OCI-LY7 (cell line): Measurements from ENCODE around the gene RNF8.

Experiments
- CTCF ChIP-seq: fragments of 200-600 bp; sonication (generic); conservative IDR thresholded peaks from 2 replicates; pipeline ENCODE4 v1.5.1; 2014; ENCODE audit warnings: mild to moderate bottlenecking, antibody characterized with exemption, low read length, moderate library complexity, mixed read lengths
- EZH2phosphoT487 ChIP-seq: fragments of 200-600 bp; sonication (generic); IDR thresholded peaks from 2 replicates; pipeline ENCODE4 v1.6.1; 2018; ENCODE audit warnings: low read depth, borderline replicate concordance, mild to moderate bottlenecking, mixed run types, antibody characterized with exemption, low read length, moderate library complexity, mixed read lengths

- TF ChIP-seq CTCF (no peak), EZH2phosphoT487 (no peak)
Observed at GRCh38 chr6:37369321-37370201, 15.8 kb downstream of the RNF8 start.
